ENCODE data around the gene VANGL2. TPM values are rescaled to one million over a fixed set of nuclear protein-coding genes. Genes with fewer than 3 reads are reported as not detected.

The VANGL2 gene
- total and polyA plus RNA-seq, 9 of the 15 experiments (the other 6 are each of a cell fraction or from before 2014, with no cell fraction given) = 0.28 to 4.0 (median 0.98) TPM

DNA sequence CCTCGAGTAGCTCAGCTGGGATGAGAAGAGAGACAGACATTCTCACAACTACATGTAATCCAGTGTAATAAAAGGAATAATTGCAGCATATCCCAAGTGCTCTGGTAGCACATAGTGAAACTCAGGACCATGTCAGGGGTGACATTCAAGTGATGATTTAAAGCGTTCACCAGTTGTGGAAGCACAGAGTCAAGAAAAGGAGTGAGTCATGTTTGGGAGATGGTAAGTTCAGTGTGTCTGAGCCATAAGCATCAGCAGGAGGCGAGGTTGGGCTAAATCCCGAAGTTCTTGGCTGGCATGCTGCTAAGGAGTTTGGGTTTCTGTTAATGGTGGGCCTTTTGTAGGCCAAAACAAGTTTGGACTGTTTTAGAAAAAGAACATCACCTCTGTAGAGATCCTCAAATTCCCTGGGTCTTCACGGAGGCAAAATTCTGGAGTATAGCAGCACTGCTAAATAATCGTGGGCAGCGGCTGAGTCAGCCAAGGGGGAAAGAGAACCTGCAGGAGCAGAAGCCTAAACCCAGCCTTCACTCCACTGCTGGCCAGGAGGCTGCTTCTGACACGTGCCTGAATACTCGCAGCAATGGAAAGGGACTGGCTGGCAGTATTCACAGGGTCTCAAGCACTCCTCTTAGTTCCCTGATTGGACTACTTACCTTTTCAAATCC is 40.7 kb upstream of the VANGL2 start:
- Histone ChIP-seq H3K36me3 (ENCODE audit: control insufficient read depth, insufficient read depth, low read length) (peaks cover 56% of the 10 kb centered on the region), H3K79me2 (ENCODE audit: control insufficient read depth, insufficient read depth, low read length) (no peaks in the 10 kb centered on the region), H3K27me3 (ENCODE audit: control insufficient read depth in 2 of 2, insufficient read depth in 2 of 2, low read length in 2 of 2) (no peaks in the 10 kb centered on the region), H3K27ac (ENCODE audit: extremely low read depth, low read depth, low read length) (no peak overlapping the region; the same call in 2 of the 3 replicates), H3K9me1 (ENCODE audit: control insufficient read depth, insufficient read depth, low read length) (no peaks in the 10 kb centered on the region), H3K9ac (ENCODE audit: insufficient read depth in 1 of 2, low read depth in 2 of 2, low read length in 2 of 2) (no peak overlapping the region), H3K9me3 (replicated peaks; ENCODE audit: control insufficient read depth, insufficient read depth, low read depth, low read length) (no peaks in the 10 kb centered on the region), H3K4me2 (ENCODE audit: insufficient read depth, low read length) (no peak overlapping the region), H4K20me1 (replicated peaks; ENCODE audit: control insufficient read depth, insufficient read depth, low read length) (no peaks in the 10 kb centered on the region), H2AFZ (ENCODE audit: low read depth, low read length) (no peak overlapping the region), H3K4me1 (replicated peaks in 1 of 2; ENCODE audit: control insufficient read depth in 2 of 2, insufficient read depth in 2 of 2, low read length in 2 of 2) (peaks cover 13 to 29% of the 10 kb centered on the region in 2 experiments), H3K4me3 (no peak overlapping the region)
- ChIA-PET CTCF (ENCODE audit: low intra/inter-chr PET ratio) (no interaction called here), POLR2A (interaction anchor here (0.6 to 0.7 kb wide), 3 partner anchors 15 to 476 kb away, joined by 3 to 5 read pairs (median 4); no protein-coding TSS in a partner anchor)
- intact Hi-C loops (cut with micrococcal nuclease) (no loop called here), in situ Hi-C loops (cut with MboI) (no loop called here)
- DNase-seq (ENCODE audit: extremely low read depth in 1 of 4, low spot score in 3 of 4) (peak in 1 of 4 experiments; percentile 20), ATAC-seq (peak; percentile 3; the same call in 1 of the 3 replicates), FAIRE-seq (no peak)
- no TSS peak for BruUV-seq (replicated peaks)
- 76% methylated on average over 9 of the region's 9 CpGs for WGBS (ENCODE audit: insufficient coverage, low coverage, missing lambda C conversion rate)
- TF ChIP-seq HDAC1 (IDR thresholded peaks at IDR 0.05) (no peak), CCNT2 (IDR thresholded peaks at IDR 0.05; ENCODE audit: borderline replicate concordance, extremely low read depth, insufficient read length, low read depth, low read length) (no peak), SMAD2 (IDR thresholded peaks at IDR 0.05; ENCODE audit: low read depth, low read length) (no peak), ZNF76 (CRISPR knock-in tag; IDR thresholded peaks at IDR 0.05; ENCODE audit: borderline replicate concordance) (no peak), SMARCA4 (IDR thresholded peaks at IDR 0.05) (no peak), THRAP3 (IDR thresholded peaks at IDR 0.05; ENCODE audit: borderline replicate concordance) (no peak), HBP1 (CRISPR knock-in tag; IDR thresholded peaks at IDR 0.05) (no peak), TAL1 (IDR thresholded peaks at IDR 0.05) (no peak), CREBBP (IDR thresholded peaks at IDR 0.05; ENCODE audit: low read depth, low read length) (no peak), MEIS2 (IDR thresholded peaks at IDR 0.05; ENCODE audit: partially characterized antibody) (peak; percentile 88), SIRT6 (IDR thresholded peaks at IDR 0.05; ENCODE audit: low read depth, low read length) (no peak), E2F8 (IDR thresholded peaks at IDR 0.05; ENCODE audit: low read depth, partially characterized antibody) (no peak), ZC3H11A (IDR thresholded peaks at IDR 0.05; ENCODE audit: low read depth, low read length) (no peak), FOS (IDR thresholded peaks at IDR 0.05; ENCODE audit: extremely low read depth, insufficient read length) (no peak), ZKSCAN3 (CRISPR knock-in tag; IDR thresholded peaks at IDR 0.05) (no peak), RAD51 (IDR thresholded peaks at IDR 0.05; ENCODE audit: borderline replicate concordance, low read depth) (no peak), ZNF589 (CRISPR knock-in tag; IDR thresholded peaks at IDR 0.05; ENCODE audit: low read depth) (0 out of 2 replicates have a peak, but pooled peaks have one; percentile 29), NR1H2 (CRISPR knock-in tag; IDR thresholded peaks at IDR 0.05) (no peak), JUND (IDR thresholded peaks at IDR 0.05; ENCODE audit: borderline replicate concordance, low read depth, low read length) (peak; percentile 68; the same call in 1 of the 2 replicates), JUND (tag; IDR thresholded peaks at IDR 0.05; ENCODE audit: borderline replicate concordance, low read depth, low read length) (peak; percentile 44; the same call in 1 of the 3 replicates), ZNF384 (IDR thresholded peaks at IDR 0.05; ENCODE audit: low read depth, low read length) (no peak)

All from K562 (cell line).